CD14-positive monocyte (primary cell): ENCODE measurements around the gene SPATA32. TPM values are rescaled to one million over a fixed set of nuclear protein-coding genes. Genes with fewer than 3 reads are reported as not detected.

ENCODE experiments used
- DNase-seq, 3 donors: peaks; one replicate each; pipeline ENCODE4 v3.0.0-alpha.2; 2011 to 2022
- H2AFZ ChIP-seq: 2 replicates; pipeline ENCODE4 v1.6.0; 2012; ENCODE audit warnings: mild to moderate bottlenecking, low read depth, low read length, inconsistent platforms; ENCODE audit not compliant: insufficient read depth, poor library complexity, severe bottlenecking
- H3K27ac ChIP-seq, 2 donors: 1 replicate in 1 of 2; 2 replicates in 1 of 2; pipeline ENCODE4 v1.5.1; 2012 to 2013; ENCODE audit warnings: low read length in 2 of 2, control low read depth in 1 of 2, inconsistent platforms in 1 of 2, low read depth in 1 of 2, mild to moderate bottlenecking in 1 of 2
- H3K27me3 ChIP-seq, 2 donors: one replicate each; pipeline versions ENCODE4 v1.6.0 to v1.6.1; 2011 to 2013; ENCODE audit warnings: low read length in 2 of 2; ENCODE audit not compliant: control insufficient read depth in 2 of 2, insufficient read depth in 2 of 2
- H3K36me3 ChIP-seq, 2 donors: replicated peaks in 1 of 2; 1 replicate in 1 of 2; 2 replicates in 1 of 2; pipeline versions ENCODE4 v1.5.1 to v1.6.1; 2012 to 2013; ENCODE audit warnings: low read length in 2 of 2, control low read depth in 1 of 2, inconsistent platforms in 1 of 2, mild to moderate bottlenecking in 1 of 2; ENCODE audit not compliant: insufficient read depth in 2 of 2, control insufficient read depth in 1 of 2
- H3K4me1 ChIP-seq, 2 donors: 1 replicate in 1 of 2; 2 replicates in 1 of 2; pipeline versions ENCODE4 v1.5.1 to v1.6.1; 2012 to 2013; ENCODE audit warnings: low read length in 2 of 2, control low read depth in 1 of 2, inconsistent platforms in 1 of 2, mild to moderate bottlenecking in 1 of 2, moderate library complexity in 1 of 2; ENCODE audit not compliant: insufficient read depth in 2 of 2, control insufficient read depth in 1 of 2
- H3K4me2 ChIP-seq: replicated peaks from 2 replicates; pipeline ENCODE3; 2012; ENCODE audit warnings: low read length, moderate library complexity, mild to moderate bottlenecking; ENCODE audit not compliant: poor library complexity, severe bottlenecking; ENCODE audit errors: extremely low read depth
- H3K4me3 ChIP-seq, 3 experiments: fragments of 200-600 bp in 1 of 3; sonication (generic) in 1 of 3; replicated peaks in 1 of 3; 1 replicate in 2 of 3; 2 replicates in 1 of 3; pipeline ENCODE4 v1.5.1; 2011 to 2013; ENCODE audit warnings: low read length in 3 of 3, mild to moderate bottlenecking in 3 of 3, control low read depth in 2 of 3, low read depth in 2 of 3, inconsistent platforms in 1 of 3, moderate library complexity in 1 of 3
- H3K79me2 ChIP-seq: 2 replicates; pipeline ENCODE4 v1.6.0; 2012; ENCODE audit warnings: mild to moderate bottlenecking, control low read depth, inconsistent platforms, low read length, moderate library complexity; ENCODE audit not compliant: insufficient read depth
- H3K9ac ChIP-seq: 2 replicates; pipeline ENCODE4 v1.6.0; 2017; ENCODE audit warnings: low read length, mild to moderate bottlenecking; ENCODE audit not compliant: insufficient read depth, poor library complexity, severe bottlenecking
- H3K9me3 ChIP-seq, 2 donors: replicated peaks in 1 of 2; 1 replicate in 1 of 2; 2 replicates in 1 of 2; pipeline versions ENCODE4 v1.5.1 to v1.6.1; 2012 to 2013; ENCODE audit warnings: low read length in 2 of 2, control low read depth in 1 of 2; ENCODE audit not compliant: control insufficient read depth in 1 of 2, insufficient read depth in 1 of 2
- H4K20me1 ChIP-seq: 2 replicates; pipeline ENCODE4 v1.6.0; 2012; ENCODE audit warnings: mild to moderate bottlenecking, low read length, control low read depth, moderate library complexity; ENCODE audit not compliant: insufficient read depth
- H3K27ac Mint-ChIP-seq, 7 donors: one replicate each; pipeline ENCODE4 v1.8.0; 2020; ENCODE audit warnings: mild to moderate bottlenecking in 7 of 7, mixed read lengths in 7 of 7, moderate library complexity in 6 of 7, inconsistent platforms in 2 of 7
- H3K27me3 Mint-ChIP-seq, 3 donors: one replicate each; pipeline ENCODE4 v1.8.0; 2021 to 2022; ENCODE audit warnings: low read depth in 3 of 3, mild to moderate bottlenecking in 3 of 3, mixed read lengths in 3 of 3, moderate library complexity in 3 of 3, inconsistent platforms in 1 of 3
- H3K36me3 Mint-ChIP-seq, 2 donors: one replicate each; pipeline ENCODE4 v1.8.0; 2020; ENCODE audit warnings: mixed read lengths in 2 of 2, inconsistent platforms in 1 of 2, mild to moderate bottlenecking in 1 of 2
- H3K4me1 Mint-ChIP-seq: one replicate; pipeline ENCODE4 v1.8.0; 2020; ENCODE audit warnings: mild to moderate bottlenecking, mixed read lengths
- H3K4me3 Mint-ChIP-seq, 2 donors: one replicate each; pipeline ENCODE4 v1.8.0; 2020; ENCODE audit warnings: mild to moderate bottlenecking in 2 of 2, mixed read lengths in 2 of 2, moderate library complexity in 1 of 2
- H3K9me3 Mint-ChIP-seq, 7 donors: one replicate each; pipeline ENCODE4 v1.8.0; 2020 to 2022; ENCODE audit warnings: mixed read lengths in 7 of 7, mild to moderate bottlenecking in 6 of 7, moderate library complexity in 6 of 7, inconsistent platforms in 2 of 7
- WGBS: methylation state at CpG from one replicate; pipeline ENCODE4 v1.1.5; 2013; ENCODE audit warnings: missing lambda C conversion rate; ENCODE audit not compliant: insufficient coverage; 5-methylcytosine and 5-hydroxymethylcytosine counted together
- intact Hi-C, 2 donors: fragments of 100-400 bp; cut with micrococcal nuclease; formaldehyde crosslinking; loops; one replicate each; pipeline versions ENCODE4 v1.15.0 to v1.15.1; 2023
- polyA plus RNA-seq, 3 donors: library from polyadenylated mRNA; depleted of rRNA in 1 of 3; unstranded in 2 of 3; stranded (reverse) in 1 of 3; fragments of 300-500 nt in 2 of 3; fragments of >200 nt in 1 of 3; fragmentation: Illumina TruSeq in 2 of 3; gene quantifications; 1 replicate in 2 of 3; 2 replicates in 1 of 3; pipeline ENCODE4 v1.2.3, GENCODE V29; 2012 to 2021
- TF ChIP-seq, protein P1 (sequence below): fragments of 200-600 bp; IDR thresholded peaks from one replicate; pipeline ENCODE4 v1.8.0; 2022; ENCODE audit warnings: antibody characterized with exemption, mild to moderate bottlenecking

The SPATA32 gene
- polyA plus RNA-seq, 3 donors, result not detected

DNA sequence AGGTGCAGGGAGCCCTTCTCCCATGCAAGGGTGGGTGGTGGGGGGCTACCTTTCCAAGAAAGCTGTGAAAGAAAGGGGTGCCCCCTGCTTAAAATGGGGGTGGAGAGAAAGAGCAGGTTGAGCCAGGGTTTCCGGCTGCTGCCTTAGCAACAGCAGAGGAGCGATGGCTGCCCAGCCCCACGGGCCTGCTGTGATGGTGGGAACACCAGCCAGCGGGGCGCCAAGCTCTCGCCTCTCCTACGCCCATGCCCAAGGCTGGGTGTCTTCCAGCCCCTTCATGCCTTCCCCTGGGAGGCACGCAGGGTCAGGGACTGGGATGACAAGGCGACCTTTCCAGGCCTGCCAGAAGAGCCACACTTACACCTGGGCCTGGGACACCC, 37.2 kb downstream of the SPATA32 start:
- DNase-seq, result no peak
- 29% methylated on average over 9 of the region's 9 CpGs for WGBS
- Histone ChIP-seq H3K9ac (peak overlapping the region; percentile 91), H3K79me2 (peaks cover 98% of the 10 kb centered on the region), H3K36me3 (no peaks in the 10 kb centered on the region), H3K27ac (peak overlapping the region; percentile 93 to 99), H3K27me3 (no peaks in the 10 kb centered on the region), H3K4me2 (peak overlapping the region; percentile 98), H3K4me3 (peak overlapping the region; percentile 84 to 99 (median 97)), H4K20me1 (peaks cover 40% of the 10 kb centered on the region), H3K9me3 (no peaks in the 10 kb centered on the region), H3K4me1 (peaks cover 77 to 80% of the 10 kb centered on the region in 2 donors), H2AFZ (no peak overlapping the region)
- peaks cover 36 to 61% of the 10 kb centered on the region in 2 donors for H3K36me3 Mint-ChIP-seq
- TF ChIP-seq, protein P1, sequence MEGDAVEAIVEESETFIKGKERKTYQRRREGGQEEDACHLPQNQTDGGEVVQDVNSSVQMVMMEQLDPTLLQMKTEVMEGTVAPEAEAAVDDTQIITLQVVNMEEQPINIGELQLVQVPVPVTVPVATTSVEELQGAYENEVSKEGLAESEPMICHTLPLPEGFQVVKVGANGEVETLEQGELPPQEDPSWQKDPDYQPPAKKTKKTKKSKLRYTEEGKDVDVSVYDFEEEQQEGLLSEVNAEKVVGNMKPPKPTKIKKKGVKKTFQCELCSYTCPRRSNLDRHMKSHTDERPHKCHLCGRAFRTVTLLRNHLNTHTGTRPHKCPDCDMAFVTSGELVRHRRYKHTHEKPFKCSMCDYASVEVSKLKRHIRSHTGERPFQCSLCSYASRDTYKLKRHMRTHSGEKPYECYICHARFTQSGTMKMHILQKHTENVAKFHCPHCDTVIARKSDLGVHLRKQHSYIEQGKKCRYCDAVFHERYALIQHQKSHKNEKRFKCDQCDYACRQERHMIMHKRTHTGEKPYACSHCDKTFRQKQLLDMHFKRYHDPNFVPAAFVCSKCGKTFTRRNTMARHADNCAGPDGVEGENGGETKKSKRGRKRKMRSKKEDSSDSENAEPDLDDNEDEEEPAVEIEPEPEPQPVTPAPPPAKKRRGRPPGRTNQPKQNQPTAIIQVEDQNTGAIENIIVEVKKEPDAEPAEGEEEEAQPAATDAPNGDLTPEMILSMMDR, result no peak
- H3K4me1 Mint-ChIP-seq, result peaks cover 70% of the 10 kb centered on the region
- intact Hi-C loops, result loop anchor here in 1 of 2 donors (5.0 kb wide), 1 partner anchor 93 kb away; the partner anchor contains the start of gene MAP3K14
- H3K27me3 Mint-ChIP-seq, result peaks cover 0 to 4% (median 0%) of the 10 kb centered on the region in 3 donors
- peaks cover 0 to 3% (median 0%) of the 10 kb centered on the region in 7 donors for H3K9me3 Mint-ChIP-seq
- peak overlapping the region; percentile 97 to 99 for H3K4me3 Mint-ChIP-seq
- H3K27ac Mint-ChIP-seq, result peak overlapping the region; percentile 98 to 100 (median 100)

DNA sequence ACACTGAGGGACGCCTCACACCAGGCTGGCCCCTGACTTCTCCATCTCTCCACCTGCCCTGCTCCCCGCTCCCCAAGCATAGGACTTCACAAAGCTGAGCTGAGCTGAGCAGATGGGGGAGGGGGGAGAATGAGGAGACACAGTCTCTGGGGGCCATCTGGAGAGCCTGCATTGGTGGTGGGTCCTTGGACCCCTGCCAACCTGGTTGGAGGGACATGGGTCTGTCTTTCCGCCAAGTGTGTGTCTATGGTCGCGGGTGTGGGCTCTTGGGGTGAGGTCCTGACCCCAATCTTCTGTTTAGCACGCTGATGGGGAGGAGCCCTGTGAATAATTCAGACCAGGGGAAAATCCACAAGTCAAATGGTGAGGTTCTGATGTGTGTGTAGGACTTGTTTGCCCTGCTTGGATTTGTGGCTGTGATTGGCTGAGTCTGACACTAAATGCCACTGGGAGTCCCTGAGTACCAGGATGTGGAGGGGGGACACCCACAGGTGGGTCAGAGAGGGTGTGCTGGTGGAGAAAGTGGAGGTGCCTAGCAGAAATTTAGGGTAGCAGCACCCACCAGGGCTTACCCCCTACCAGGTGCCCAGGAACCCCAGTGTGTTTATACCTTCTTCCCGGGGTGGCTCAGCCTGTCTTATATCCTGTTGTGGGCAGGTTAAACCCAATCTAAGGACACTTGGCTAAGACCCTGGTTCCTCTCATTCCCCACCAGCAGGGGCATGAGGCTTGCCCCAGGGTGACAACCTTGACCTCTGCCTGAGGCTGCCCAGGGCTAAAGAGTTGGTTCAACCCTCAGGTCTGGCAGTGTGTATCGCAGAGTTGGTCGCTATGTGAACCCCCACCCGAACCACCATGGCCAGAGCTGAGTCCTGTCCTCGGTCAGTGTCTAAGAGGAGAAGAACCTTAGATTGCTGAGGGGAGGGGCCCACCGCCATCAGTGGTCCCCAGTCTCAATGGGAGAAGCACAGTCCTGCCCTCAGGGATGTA, 38.1 kb downstream of the SPATA32 start:
- peak overlapping the region; percentile 93 to 99 for H3K27ac ChIP-seq
- H3K4me3 ChIP-seq, result peak overlapping the region; percentile 84 to 99 (median 97)
- Mint-ChIP-seq H3K9me3 (peaks cover 0 to 3% (median 0%) of the 10 kb centered on the region in 7 donors), H3K4me1 (peaks cover 72% of the 10 kb centered on the region), H3K36me3 (peaks cover 41 to 67% of the 10 kb centered on the region in 2 donors), H3K27me3 (peaks cover 0 to 4% (median 0%) of the 10 kb centered on the region in 3 donors), H3K27ac (peak overlapping the region; percentile 98 to 100 (median 100)), H3K4me3 (peak overlapping the region; percentile 97 to 99)
- TF ChIP-seq, protein P1, result no peak
- WGBS, result 21% methylated on average over 5 of the region's 12 CpGs
- H3K9me3 ChIP-seq, result no peaks in the 10 kb centered on the region
- peaks cover 78 to 82% of the 10 kb centered on the region in 2 donors for H3K4me1 ChIP-seq
- H3K4me2 ChIP-seq, result peak overlapping the region; percentile 98
- peak overlapping the region; percentile 91 for H3K9ac ChIP-seq
- peaks cover 44% of the 10 kb centered on the region for H4K20me1 ChIP-seq
- no peaks in the 10 kb centered on the region for H3K27me3 ChIP-seq
- intact Hi-C loops, result no loop called here
- peak in 1 of 3 donors; percentile 47 for DNase-seq
- H2AFZ ChIP-seq, result no peak overlapping the region
- no peaks in the 10 kb centered on the region for H3K36me3 ChIP-seq
- peaks cover 100% of the 10 kb centered on the region for H3K79me2 ChIP-seq
